Measurements from ENCODE around the gene AFM. TPM values are rescaled to one million over a fixed set of nuclear protein-coding genes. Genes with fewer than 3 reads are reported as not detected.

The AFM gene
- total and polyA plus RNA-seq, 2 donors (not counting 1 experiment from before 2014, with no cell fraction given) = not detected

DNA sequence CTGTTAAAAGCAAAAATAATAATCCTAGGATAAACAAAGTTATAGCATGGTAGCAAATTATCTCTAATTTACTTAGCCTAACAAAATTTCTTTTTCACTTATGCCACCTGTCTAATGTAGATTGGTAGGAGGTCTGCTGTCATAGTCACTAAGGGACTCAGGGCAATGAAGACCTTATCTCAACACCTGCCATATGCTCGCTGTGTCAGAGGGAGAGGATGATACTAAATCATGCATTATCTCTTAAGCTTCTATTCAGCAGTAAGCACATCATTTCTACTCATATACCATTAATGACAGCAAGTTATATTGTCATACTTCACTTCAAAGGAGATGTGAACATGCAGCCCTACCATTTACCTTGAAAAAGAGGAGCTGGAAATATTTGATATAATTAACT, 44.1 kb downstream of the AFM start:
- Histone ChIP-seq H3K4me1 (ENCODE audit: control insufficient read depth, extremely low read depth, insufficient read depth, low read length) (no peaks in the 10 kb centered on the region), H4K20me1 (ENCODE audit: control insufficient read depth, extremely low read depth, insufficient read depth, low read length) (no peaks in the 10 kb centered on the region), H3K36me3 (ENCODE audit: control insufficient read depth, insufficient read depth, low read length) (no peaks in the 10 kb centered on the region), H3K27me3 (ENCODE audit: control insufficient read depth, insufficient read depth, low read length) (peaks cover 10% of the 10 kb centered on the region), H3K9me3 (ENCODE audit: control insufficient read depth, insufficient read depth, low read depth, low read length) (no peaks in the 10 kb centered on the region), H2AFZ (ENCODE audit: low read length) (no peak overlapping the region), H3K9ac (ENCODE audit: insufficient read depth, low read length) (no peak overlapping the region), H3K79me2 (ENCODE audit: control insufficient read depth, insufficient read depth, low read length) (no peaks in the 10 kb centered on the region), H3K27ac (ENCODE audit: insufficient read depth, low read length) (no peak overlapping the region), H3K4me3 (replicated peaks in 1 of 4; ENCODE audit: control extremely low read depth in 1 of 4, insufficient read depth in 1 of 4, low read depth in 3 of 4, low read length in 4 of 4) (no peak overlapping the region), H3K4me2 (ENCODE audit: extremely low read depth, insufficient read depth, low read length) (no peak overlapping the region)
- no peak for TF ChIP-seq EZH2 (IDR thresholded peaks at IDR 0.05; ENCODE audit: low read length, missing control alignments)
- TF ChIP-seq, protein P1, sequence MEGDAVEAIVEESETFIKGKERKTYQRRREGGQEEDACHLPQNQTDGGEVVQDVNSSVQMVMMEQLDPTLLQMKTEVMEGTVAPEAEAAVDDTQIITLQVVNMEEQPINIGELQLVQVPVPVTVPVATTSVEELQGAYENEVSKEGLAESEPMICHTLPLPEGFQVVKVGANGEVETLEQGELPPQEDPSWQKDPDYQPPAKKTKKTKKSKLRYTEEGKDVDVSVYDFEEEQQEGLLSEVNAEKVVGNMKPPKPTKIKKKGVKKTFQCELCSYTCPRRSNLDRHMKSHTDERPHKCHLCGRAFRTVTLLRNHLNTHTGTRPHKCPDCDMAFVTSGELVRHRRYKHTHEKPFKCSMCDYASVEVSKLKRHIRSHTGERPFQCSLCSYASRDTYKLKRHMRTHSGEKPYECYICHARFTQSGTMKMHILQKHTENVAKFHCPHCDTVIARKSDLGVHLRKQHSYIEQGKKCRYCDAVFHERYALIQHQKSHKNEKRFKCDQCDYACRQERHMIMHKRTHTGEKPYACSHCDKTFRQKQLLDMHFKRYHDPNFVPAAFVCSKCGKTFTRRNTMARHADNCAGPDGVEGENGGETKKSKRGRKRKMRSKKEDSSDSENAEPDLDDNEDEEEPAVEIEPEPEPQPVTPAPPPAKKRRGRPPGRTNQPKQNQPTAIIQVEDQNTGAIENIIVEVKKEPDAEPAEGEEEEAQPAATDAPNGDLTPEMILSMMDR (conservative IDR thresholded peaks at IDR 0.05 in 1 of 2, IDR thresholded peaks at IDR 0.05 in 1 of 2; ENCODE audit: low read depth in 1 of 2, low read length in 2 of 2) = no peak
- DNase-seq (ENCODE audit: low read depth in 2 of 2) = no peak

- no peak overlapping the region for H2AFZ ChIP-seq (ENCODE audit: low read length)
- TF ChIP-seq EZH2 (IDR thresholded peaks at IDR 0.05; ENCODE audit: low read length, missing control alignments) = no peak
- TF ChIP-seq, protein P1 (conservative IDR thresholded peaks at IDR 0.05 in 1 of 2, IDR thresholded peaks at IDR 0.05 in 1 of 2; ENCODE audit: low read depth in 1 of 2, low read length in 2 of 2) = no peak
- H3K4me2 ChIP-seq (ENCODE audit: extremely low read depth, insufficient read depth, low read length) = no peak overlapping the region
- H3K27ac ChIP-seq (ENCODE audit: insufficient read depth, low read length) = no peak overlapping the region
- H3K4me3 ChIP-seq (replicated peaks in 1 of 4; ENCODE audit: control extremely low read depth in 1 of 4, insufficient read depth in 1 of 4, low read depth in 3 of 4, low read length in 4 of 4) = no peak overlapping the region
- H4K20me1 ChIP-seq (ENCODE audit: control insufficient read depth, extremely low read depth, insufficient read depth, low read length) = no peaks in the 10 kb centered on the region
- DNase-seq (ENCODE audit: low read depth in 2 of 2) = no peak
- peaks cover 10% of the 10 kb centered on the region for H3K27me3 ChIP-seq (ENCODE audit: control insufficient read depth, insufficient read depth, low read length)
- no peaks in the 10 kb centered on the region for H3K79me2 ChIP-seq (ENCODE audit: control insufficient read depth, insufficient read depth, low read length)
- no peaks in the 10 kb centered on the region for H3K4me1 ChIP-seq (ENCODE audit: control insufficient read depth, extremely low read depth, insufficient read depth, low read length)
- no peaks in the 10 kb centered on the region for H3K36me3 ChIP-seq (ENCODE audit: control insufficient read depth, insufficient read depth, low read length)
- no peaks in the 10 kb centered on the region for H3K9me3 ChIP-seq (ENCODE audit: control insufficient read depth, insufficient read depth, low read depth, low read length)
- H3K9ac ChIP-seq (ENCODE audit: insufficient read depth, low read length) = no peak overlapping the region
Observed at GRCh38 chr4:73527196-73527595, 45.7 kb downstream of the AFM start.

GRCh38 chr4:73528171-73528570, 46.6 kb downstream of the AFM start:
- H3K27ac ChIP-seq (ENCODE audit: insufficient read depth, low read length) = no peak overlapping the region
- TF ChIP-seq, protein P1 (conservative IDR thresholded peaks at IDR 0.05 in 1 of 2, IDR thresholded peaks at IDR 0.05 in 1 of 2; ENCODE audit: low read depth in 1 of 2, low read length in 2 of 2) = no peak
- TF ChIP-seq EZH2 (IDR thresholded peaks at IDR 0.05; ENCODE audit: low read length, missing control alignments) = no peak

More at GRCh38 chr4:73528171-73528570, 46.6 kb downstream of the AFM start:
- Histone ChIP-seq H2AFZ (ENCODE audit: low read length) (no peak overlapping the region), H3K9me3 (ENCODE audit: control insufficient read depth, insufficient read depth, low read depth, low read length) (no peaks in the 10 kb centered on the region), H3K4me3 (replicated peaks in 1 of 4; ENCODE audit: control extremely low read depth in 1 of 4, insufficient read depth in 1 of 4, low read depth in 3 of 4, low read length in 4 of 4) (no peak overlapping the region), H3K27me3 (ENCODE audit: control insufficient read depth, insufficient read depth, low read length) (peaks cover 10% of the 10 kb centered on the region), H3K9ac (ENCODE audit: insufficient read depth, low read length) (no peak overlapping the region), H4K20me1 (ENCODE audit: control insufficient read depth, extremely low read depth, insufficient read depth, low read length) (no peaks in the 10 kb centered on the region), H3K4me1 (ENCODE audit: control insufficient read depth, extremely low read depth, insufficient read depth, low read length) (no peaks in the 10 kb centered on the region), H3K79me2 (ENCODE audit: control insufficient read depth, insufficient read depth, low read length) (no peaks in the 10 kb centered on the region), H3K4me2 (ENCODE audit: extremely low read depth, insufficient read depth, low read length) (no peak overlapping the region), H3K36me3 (ENCODE audit: control insufficient read depth, insufficient read depth, low read length) (no peaks in the 10 kb centered on the region)
- DNase-seq (ENCODE audit: low read depth in 2 of 2) = no peak
